ENCODE data around the gene GDF7. TPM values are rescaled to one million over a fixed set of nuclear protein-coding genes. Genes with fewer than 3 reads are reported as not detected.

GDF7 gene
- total RNA-seq, 4 donors from 2014 or later = 1.9 to 3.1 (median 2.4) TPM

- WGBS = 98% methylated on average over 8 of the region's 11 CpGs
- Histone ChIP-seq H3K9me3 (no peaks in the 10 kb centered on the region), H3K4me3 (no peak overlapping the region), H3K4me1 (peaks cover 21% of the 10 kb centered on the region), H3K27ac (no peak overlapping the region), H3K36me3 (peaks cover 53% of the 10 kb centered on the region), H3K27me3 (no peaks in the 10 kb centered on the region)
- DNase-seq (ENCODE audit: low spot score in 2 of 2) = peak; percentile 38 to 59
- TF ChIP-seq, protein P1, sequence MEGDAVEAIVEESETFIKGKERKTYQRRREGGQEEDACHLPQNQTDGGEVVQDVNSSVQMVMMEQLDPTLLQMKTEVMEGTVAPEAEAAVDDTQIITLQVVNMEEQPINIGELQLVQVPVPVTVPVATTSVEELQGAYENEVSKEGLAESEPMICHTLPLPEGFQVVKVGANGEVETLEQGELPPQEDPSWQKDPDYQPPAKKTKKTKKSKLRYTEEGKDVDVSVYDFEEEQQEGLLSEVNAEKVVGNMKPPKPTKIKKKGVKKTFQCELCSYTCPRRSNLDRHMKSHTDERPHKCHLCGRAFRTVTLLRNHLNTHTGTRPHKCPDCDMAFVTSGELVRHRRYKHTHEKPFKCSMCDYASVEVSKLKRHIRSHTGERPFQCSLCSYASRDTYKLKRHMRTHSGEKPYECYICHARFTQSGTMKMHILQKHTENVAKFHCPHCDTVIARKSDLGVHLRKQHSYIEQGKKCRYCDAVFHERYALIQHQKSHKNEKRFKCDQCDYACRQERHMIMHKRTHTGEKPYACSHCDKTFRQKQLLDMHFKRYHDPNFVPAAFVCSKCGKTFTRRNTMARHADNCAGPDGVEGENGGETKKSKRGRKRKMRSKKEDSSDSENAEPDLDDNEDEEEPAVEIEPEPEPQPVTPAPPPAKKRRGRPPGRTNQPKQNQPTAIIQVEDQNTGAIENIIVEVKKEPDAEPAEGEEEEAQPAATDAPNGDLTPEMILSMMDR (IDR thresholded peaks at IDR 0.05) = no peak
- no peak for TF ChIP-seq POLR2AphosphoS5 (IDR thresholded peaks at IDR 0.05)
- no peak for TF ChIP-seq POLR2A (IDR thresholded peaks at IDR 0.05)
- no peak for TF ChIP-seq EP300 (IDR thresholded peaks at IDR 0.05)
Measured at GRCh38 chr2:20624884-20625485, 42.0 kb upstream of the GDF7 start.

DNA sequence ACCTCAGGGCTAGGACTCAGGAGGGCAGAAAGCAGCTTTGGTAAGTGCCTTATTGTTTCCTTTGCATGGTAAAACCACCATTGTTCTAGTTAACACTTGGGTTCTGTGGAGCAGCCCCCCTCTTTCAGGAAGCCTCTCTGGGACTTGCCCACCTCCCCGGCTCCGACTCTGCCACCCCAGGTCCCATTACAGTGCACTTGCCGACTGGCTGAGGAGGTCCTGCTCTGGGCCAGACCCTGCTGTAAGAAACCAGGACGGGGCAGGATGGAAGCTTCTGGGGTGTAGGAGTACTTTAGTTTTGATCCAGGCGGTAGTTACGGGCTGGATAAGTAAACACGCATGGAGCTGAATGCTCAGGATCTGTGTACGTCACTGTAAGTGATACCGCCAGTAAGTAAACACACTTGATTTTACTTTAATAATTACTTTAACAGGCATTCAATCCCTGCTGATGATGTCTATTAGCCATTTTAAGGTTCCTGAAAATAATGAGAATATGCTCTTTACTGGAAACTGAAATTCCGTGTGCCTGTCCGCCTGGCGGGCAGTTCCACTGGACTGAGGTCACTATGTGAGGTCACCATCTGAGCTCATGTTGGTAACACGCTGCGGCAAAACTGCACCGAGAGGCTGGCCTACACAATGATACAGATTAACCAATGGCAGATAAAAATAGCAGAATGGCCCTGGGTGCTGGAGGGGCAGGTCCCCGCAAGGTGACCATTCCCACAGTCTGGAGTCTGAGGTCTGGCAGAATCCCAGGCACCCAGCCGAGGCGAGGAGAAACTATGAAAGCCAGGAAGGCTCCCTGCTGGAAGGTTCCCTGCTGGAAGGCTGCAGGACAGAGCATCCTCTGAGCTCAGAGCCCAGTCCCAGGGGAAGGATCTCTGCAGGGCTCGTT is 41.2 kb upstream of the GDF7 start:
- Histone ChIP-seq H3K27me3 (no peaks in the 10 kb centered on the region), H3K27ac (no peak overlapping the region), H3K36me3 (peaks cover 54% of the 10 kb centered on the region), H3K4me3 (no peak overlapping the region), H3K9me3 (no peaks in the 10 kb centered on the region), H3K4me1 (peaks cover 13% of the 10 kb centered on the region)
- no peak for TF ChIP-seq POLR2A (IDR thresholded peaks at IDR 0.05)
- TF ChIP-seq, protein P1 (IDR thresholded peaks at IDR 0.05) = no peak
- no peak for TF ChIP-seq EP300 (IDR thresholded peaks at IDR 0.05)
- TF ChIP-seq POLR2AphosphoS5 (IDR thresholded peaks at IDR 0.05) = no peak
- DNase-seq (ENCODE audit: low spot score in 2 of 2) = peak; percentile 54 to 69
- WGBS = 87% methylated on average over 19 of the region's 19 CpGs

DNA sequence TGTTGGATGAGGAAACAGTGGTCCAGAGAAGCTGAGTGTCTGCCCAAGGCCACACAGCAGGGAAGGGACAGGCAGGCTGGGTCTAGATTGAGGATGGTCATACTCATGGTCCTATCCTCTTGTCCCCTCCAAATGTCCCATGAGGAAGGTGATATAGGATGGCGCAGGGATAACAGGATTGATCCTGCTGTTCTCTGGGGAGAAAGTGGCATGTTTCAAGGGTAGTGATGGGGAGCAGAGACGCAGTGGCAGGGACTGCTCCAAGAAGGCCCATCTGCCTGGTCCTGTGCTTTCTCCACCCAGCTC is 40.6 kb upstream of the GDF7 start:
- Histone ChIP-seq H3K36me3 (peaks cover 50% of the 10 kb centered on the region), H3K4me1 (peaks cover 7% of the 10 kb centered on the region), H3K9me3 (no peaks in the 10 kb centered on the region), H3K27me3 (no peaks in the 10 kb centered on the region), H3K27ac (no peak overlapping the region), H3K4me3 (no peak overlapping the region)
- WGBS = 91% methylated on average over 2 of the region's 2 CpGs
- no peak for DNase-seq (ENCODE audit: low spot score in 2 of 2)
- TF ChIP-seq, protein P1 (IDR thresholded peaks at IDR 0.05) = no peak
- TF ChIP-seq POLR2AphosphoS5 (IDR thresholded peaks at IDR 0.05) = no peak
- no peak for TF ChIP-seq EP300 (IDR thresholded peaks at IDR 0.05)
- TF ChIP-seq POLR2A (IDR thresholded peaks at IDR 0.05) = no peak

GRCh38 chr2:20626698-20627513 is 40.0 kb upstream of the GDF7 start:
- H3K36me3 ChIP-seq = peaks cover 44% of the 10 kb centered on the region
- H3K9me3 ChIP-seq = no peaks in the 10 kb centered on the region
- TF ChIP-seq POLR2AphosphoS5 (IDR thresholded peaks at IDR 0.05) (no peak), POLR2A (IDR thresholded peaks at IDR 0.05) (no peak), EP300 (IDR thresholded peaks at IDR 0.05) (no peak)
- TF ChIP-seq, protein P1 (IDR thresholded peaks at IDR 0.05) = no peak
- peaks cover 2% of the 10 kb centered on the region for H3K4me1 ChIP-seq
- H3K27me3 ChIP-seq = no peaks in the 10 kb centered on the region
- no peak overlapping the region for H3K4me3 ChIP-seq
- peak in 1 of 2 donors; percentile 55 for DNase-seq (ENCODE audit: low spot score in 2 of 2)
- no peak overlapping the region for H3K27ac ChIP-seq
- WGBS = 95% methylated on average over 17 of the region's 20 CpGs
